Upper lobe of left lung (tissue), 6 donors: ENCODE measurements around the gene ADAT2. TPM values are rescaled to one million over a fixed set of nuclear protein-coding genes. Genes with fewer than 3 reads are reported as not detected.
"Not testable (repeated sequence)": the region's sequence is repeated elsewhere in the genome, so short reads cannot be mapped to it uniquely, and the experiment has no call there.

Source experiments
- ATAC-seq, 2 donors: fragments of 200-7000 bp; cut with Tn5 transposase; one replicate each; pipeline ENCODE4 v1.9.1; 2022; ENCODE audit warnings: mild to moderate bottlenecking in 2 of 2, moderate library complexity in 2 of 2; ENCODE audit not compliant: low FRiP score in 2 of 2
- DNase-seq, 2 donors: peaks; one replicate each; pipeline ENCODE4 v3.0.0-alpha.2; 2019 to 2020
- H3K27ac ChIP-seq, 4 donors: fragments of 200-600 bp; sonication (generic); one replicate each; pipeline ENCODE4 v1.5.1; 2016 to 2019
- H3K27me3 ChIP-seq, 4 donors: fragments of 200-600 bp; sonication (generic); one replicate each; pipeline ENCODE4 v1.5.1; 2017 to 2019
- H3K36me3 ChIP-seq, 4 donors: fragments of 200-600 bp; sonication (generic); one replicate each; pipeline ENCODE4 v1.5.1; 2016 to 2019
- H3K4me1 ChIP-seq, 4 donors: fragments of 200-600 bp; sonication (generic); one replicate each; pipeline ENCODE4 v1.5.1; 2018 to 2019
- H3K4me3 ChIP-seq, 4 donors: fragments of 200-600 bp; sonication (generic); one replicate each; pipeline ENCODE4 v1.5.1; 2017 to 2019; ENCODE audit warnings: mild to moderate bottlenecking in 2 of 4, moderate library complexity in 1 of 4
- H3K9me3 ChIP-seq, 4 donors: fragments of 200-600 bp; sonication (generic); one replicate each; pipeline ENCODE4 v1.5.1; 2018 to 2019
- EP300 ChIP-seq, 4 donors: sonication (generic); formaldehyde crosslinking; IDR thresholded peaks; one replicate each; pipeline ENCODE4 v1.5.1; 2017; ENCODE audit warnings: antibody characterized with exemption in 4 of 4, control low read depth in 2 of 4
- POLR2A ChIP-seq, 4 donors: fragments of 450-650 bp; IDR thresholded peaks; one replicate each; pipeline ENCODE4 v1.5.1; 2016 to 2017; ENCODE audit warnings: antibody characterized with exemption in 4 of 4, mild to moderate bottlenecking in 2 of 4
- POLR2AphosphoS5 ChIP-seq, 2 donors: sonication (generic); formaldehyde crosslinking; IDR thresholded peaks; one replicate each; pipeline ENCODE4 v1.5.1; 2017; ENCODE audit warnings: antibody characterized with exemption in 2 of 2
- WGBS, 2 donors: methylation state at CpG; one replicate each; pipeline ENCODE4 v1.1.5; 2017 to 2018; 5-methylcytosine and 5-hydroxymethylcytosine counted together
- total RNA-seq, 6 donors: library from RNA; depleted of rRNA in 4 of 6; stranded (reverse); fragments of >200 nt in 4 of 6; gene quantifications; one replicate each; pipeline versions ENCODE4 v1.1.0 to v1.2.1, GENCODE V29; 2016 to 2021
- TF ChIP-seq, protein P1 (sequence below), 6 experiments: fragments of 450-650 bp in 4 of 6; fragments of 200-600 bp in 2 of 6; sonication (generic) in 2 of 6; IDR thresholded peaks; one replicate each; pipeline ENCODE4 v1.5.1; 2016 to 2019; ENCODE audit warnings: antibody characterized with exemption in 6 of 6
- donor health status: DM: no; HTN: no; CAD: no; lungs with moderate emphysema.
- donor health status: DM: no; HTN: yes; CAD: no; lungs with severe emphysema.

The ADAT2 gene
- total RNA-seq, 6 donors from 2014 or later: 4.9 to 11.5 (median 6.8) TPM

DNA sequence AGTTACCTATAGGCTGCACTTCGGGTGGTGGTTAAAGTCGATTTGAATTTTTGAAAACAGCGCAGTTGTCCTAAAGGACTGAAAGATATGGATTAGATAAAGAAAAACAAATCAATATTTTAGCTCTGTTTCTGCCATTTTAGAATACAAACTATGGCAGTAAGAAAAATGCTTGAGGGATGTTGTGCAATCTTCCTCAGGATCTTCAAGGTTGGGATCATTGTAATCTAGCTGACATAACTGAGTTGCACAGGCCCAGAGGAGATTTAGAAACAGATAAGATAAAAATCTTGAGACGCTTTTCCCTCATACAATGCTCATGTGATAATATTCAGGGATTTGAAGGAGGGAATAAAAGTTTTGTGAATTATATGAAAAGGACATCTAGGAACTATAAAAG lies 1.0 kb upstream of the ADAT2 start:
- H3K9me3 ChIP-seq: no peaks in the 10 kb centered on the region
- WGBS, 2 donors: 32 to 34% methylated on average over 4 of the region's 4 CpGs
- no peaks in the 10 kb centered on the region for H3K36me3 ChIP-seq
- no peak for ATAC-seq
- H3K4me3 ChIP-seq: peak overlapping the region in 3 of 4 donors; percentile 61 to 82 (median 66)
- no peaks in the 10 kb centered on the region for H3K27me3 ChIP-seq
- TF ChIP-seq EP300 (IDR thresholded peaks at IDR 0.05) (no peak), POLR2AphosphoS5 (IDR thresholded peaks at IDR 0.05) (no peak), POLR2A (IDR thresholded peaks at IDR 0.05) (no peak)
- TF ChIP-seq, protein P1, sequence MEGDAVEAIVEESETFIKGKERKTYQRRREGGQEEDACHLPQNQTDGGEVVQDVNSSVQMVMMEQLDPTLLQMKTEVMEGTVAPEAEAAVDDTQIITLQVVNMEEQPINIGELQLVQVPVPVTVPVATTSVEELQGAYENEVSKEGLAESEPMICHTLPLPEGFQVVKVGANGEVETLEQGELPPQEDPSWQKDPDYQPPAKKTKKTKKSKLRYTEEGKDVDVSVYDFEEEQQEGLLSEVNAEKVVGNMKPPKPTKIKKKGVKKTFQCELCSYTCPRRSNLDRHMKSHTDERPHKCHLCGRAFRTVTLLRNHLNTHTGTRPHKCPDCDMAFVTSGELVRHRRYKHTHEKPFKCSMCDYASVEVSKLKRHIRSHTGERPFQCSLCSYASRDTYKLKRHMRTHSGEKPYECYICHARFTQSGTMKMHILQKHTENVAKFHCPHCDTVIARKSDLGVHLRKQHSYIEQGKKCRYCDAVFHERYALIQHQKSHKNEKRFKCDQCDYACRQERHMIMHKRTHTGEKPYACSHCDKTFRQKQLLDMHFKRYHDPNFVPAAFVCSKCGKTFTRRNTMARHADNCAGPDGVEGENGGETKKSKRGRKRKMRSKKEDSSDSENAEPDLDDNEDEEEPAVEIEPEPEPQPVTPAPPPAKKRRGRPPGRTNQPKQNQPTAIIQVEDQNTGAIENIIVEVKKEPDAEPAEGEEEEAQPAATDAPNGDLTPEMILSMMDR (IDR thresholded peaks at IDR 0.05): no peak
- H3K27ac ChIP-seq: peak overlapping the region in 3 of 4 donors; percentile 80 to 81 (median 81)
- H3K4me1 ChIP-seq: peaks cover 17 to 29% (median 19%) of the 10 kb centered on the region in 4 donors
- DNase-seq: no peak

DNA sequence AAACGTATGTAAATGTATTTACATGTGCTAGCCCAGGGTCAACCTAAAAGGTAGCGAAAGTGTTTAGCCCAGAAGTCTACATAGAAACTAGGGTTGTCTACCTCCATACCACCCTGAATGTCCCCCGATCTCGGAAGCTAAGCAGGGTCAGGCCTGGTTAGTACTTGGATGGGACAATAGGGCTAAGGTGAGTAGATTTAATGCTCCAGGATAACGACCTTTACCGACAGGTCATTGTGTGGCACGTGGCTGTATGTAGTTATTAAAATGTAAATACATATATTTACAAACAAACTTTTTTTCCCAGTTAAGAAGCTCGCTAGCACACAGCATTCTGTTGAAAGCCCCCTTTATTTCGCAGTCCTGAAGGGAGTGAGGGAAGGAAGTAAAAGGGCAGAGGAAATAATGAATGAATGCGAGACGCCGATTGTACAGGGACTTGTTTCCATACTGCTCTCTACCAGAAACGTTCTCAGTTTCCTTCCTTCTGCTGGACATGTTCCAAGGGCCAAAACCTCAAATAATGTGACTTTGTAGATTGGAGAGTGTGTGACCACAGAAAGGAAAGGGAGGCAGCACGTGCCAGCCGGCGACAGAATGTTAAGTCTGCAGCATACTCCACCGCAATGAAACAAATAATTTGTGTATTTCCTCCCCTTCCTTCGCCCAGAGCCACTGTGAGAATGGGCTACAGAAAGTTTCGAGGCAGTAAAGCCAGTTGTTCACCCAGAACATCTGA lies 612 bp downstream of the ADAT2 start:
- WGBS, 2 donors: 4 to 7% methylated on average over 19 of the region's 19 CpGs
- DNase-seq: peak in 1 of 2 donors; percentile 36
- no peak for TF ChIP-seq POLR2AphosphoS5 (IDR thresholded peaks at IDR 0.05)
- TF ChIP-seq, protein P1 (IDR thresholded peaks at IDR 0.05): no peak
- TF ChIP-seq EP300 (IDR thresholded peaks at IDR 0.05): no peak
- no peak for TF ChIP-seq POLR2A (IDR thresholded peaks at IDR 0.05)

DNA sequence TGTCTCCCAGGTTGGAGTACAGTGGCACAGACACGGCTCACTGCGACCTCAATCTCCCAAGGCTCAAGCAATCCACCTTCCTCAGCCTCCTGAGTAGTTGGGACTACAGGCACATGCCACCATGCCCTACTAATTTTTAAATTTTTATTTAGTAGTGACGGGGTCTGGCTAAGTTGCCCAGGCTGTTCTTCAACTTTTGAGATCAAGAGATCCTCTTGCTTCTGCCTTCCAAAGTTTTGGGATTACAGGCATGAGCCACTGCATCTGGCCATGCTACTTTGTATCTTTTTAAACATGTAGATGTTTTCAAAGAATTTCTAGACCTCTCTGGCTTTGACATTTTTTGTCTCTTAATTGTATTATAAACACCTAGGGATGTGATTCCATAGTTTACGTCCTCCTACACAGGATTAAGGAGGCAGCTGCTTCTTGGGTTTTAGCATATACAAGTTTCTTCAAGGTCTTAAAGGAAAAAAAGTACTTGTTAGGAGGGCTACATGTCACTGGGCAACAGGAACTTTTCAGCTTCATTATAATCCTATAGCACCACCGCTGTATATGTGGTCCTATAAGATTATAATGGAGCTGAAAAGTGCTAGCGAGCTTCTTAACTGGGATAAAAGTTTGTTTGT lies 1.3 kb downstream of the ADAT2 start:
- H3K36me3 ChIP-seq: no peaks in the 10 kb centered on the region
- 72 to 77% methylated on average over 6 of the region's 6 CpGs for WGBS, 2 donors
- no peak for ATAC-seq
- TF ChIP-seq EP300 (IDR thresholded peaks at IDR 0.05) (no peak), POLR2A (IDR thresholded peaks at IDR 0.05) (no peak), POLR2AphosphoS5 (IDR thresholded peaks at IDR 0.05) (no peak)
- TF ChIP-seq, protein P1 (IDR thresholded peaks at IDR 0.05): no peak
- peak overlapping the region in 1 of 4 donors; percentile 81 for H3K27ac ChIP-seq
- H3K4me1 ChIP-seq: peaks cover 15 to 25% (median 19%) of the 10 kb centered on the region in 4 donors
- H3K27me3 ChIP-seq: no peaks in the 10 kb centered on the region
- no peaks in the 10 kb centered on the region for H3K9me3 ChIP-seq
- H3K4me3 ChIP-seq: peak overlapping the region in 2 of 4 donors; percentile 66 to 82
- DNase-seq: no peak

More for the DNA sequence above, 612 bp downstream of the ADAT2 start:
- H3K27me3 ChIP-seq: no peaks in the 10 kb centered on the region
- H3K9me3 ChIP-seq: no peaks in the 10 kb centered on the region
- H3K4me1 ChIP-seq: peaks cover 15 to 25% (median 19%) of the 10 kb centered on the region in 4 donors
- H3K36me3 ChIP-seq: no peaks in the 10 kb centered on the region
- H3K4me3 ChIP-seq: peak overlapping the region; percentile 61 to 85 (median 74)
- H3K27ac ChIP-seq: peak overlapping the region; percentile 80 to 81 (median 81)
- ATAC-seq: peak in 1 of 2 donors; percentile 28

DNA sequence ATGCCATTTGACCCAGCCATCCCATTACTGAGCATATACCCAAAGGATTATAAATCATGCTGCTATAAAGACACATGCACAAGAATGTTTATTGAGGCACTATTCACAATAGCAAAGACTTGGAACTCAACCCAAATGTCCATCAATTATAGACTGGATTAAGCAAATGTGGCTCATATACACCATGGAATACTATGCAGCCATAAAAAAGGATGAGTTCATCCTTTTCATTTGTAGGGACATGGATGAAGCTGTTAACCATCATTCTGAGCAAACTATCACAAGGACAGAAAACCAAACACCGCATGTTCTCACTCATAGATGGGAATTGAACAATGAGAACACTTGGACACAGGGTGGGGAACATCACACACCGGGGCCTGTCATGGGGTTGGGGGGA lies 2.6 kb downstream of the ADAT2 start:
- not testable (repeated sequence) for ATAC-seq, H3K27ac ChIP-seq, H3K27me3 ChIP-seq, H3K9me3 ChIP-seq, DNase-seq, H3K4me3 ChIP-seq, H3K36me3 ChIP-seq
- H3K4me1 ChIP-seq: peaks cover 16 to 25% (median 19%) of the 10 kb centered on the region in 4 donors
- WGBS, 2 donors: 91 to 100% methylated on average over 2 of the region's 2 CpGs

DNA sequence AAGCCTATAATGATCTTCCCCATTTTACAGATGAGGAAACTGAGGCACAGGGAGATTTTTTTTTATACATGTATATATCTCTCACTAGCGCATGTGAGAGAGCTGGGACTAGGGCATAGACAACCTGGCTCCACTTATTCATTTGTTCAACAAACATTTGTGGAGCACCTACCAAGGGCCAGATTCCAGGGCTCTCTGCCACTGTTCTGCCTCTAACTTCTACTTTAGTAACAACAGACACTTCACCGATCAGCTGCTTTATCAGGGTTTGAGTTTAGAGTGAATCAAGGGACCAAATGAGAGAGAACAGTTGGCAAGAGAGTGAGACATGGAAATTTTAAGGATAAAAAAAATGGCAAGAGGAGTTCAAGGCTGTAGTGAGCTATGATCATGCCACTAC lies 7.4 kb downstream of the ADAT2 start:
- no peaks in the 10 kb centered on the region for H3K36me3 ChIP-seq
- no peak for ATAC-seq
- TF ChIP-seq EP300 (IDR thresholded peaks at IDR 0.05) (no peak), POLR2A (IDR thresholded peaks at IDR 0.05) (no peak), POLR2AphosphoS5 (IDR thresholded peaks at IDR 0.05) (no peak)
- TF ChIP-seq, protein P1 (IDR thresholded peaks at IDR 0.05): no peak
- no peak overlapping the region for H3K4me3 ChIP-seq
- peaks cover 0 to 3% (median 0%) of the 10 kb centered on the region in 4 donors for H3K4me1 ChIP-seq
- H3K9me3 ChIP-seq: no peaks in the 10 kb centered on the region
- 81 to 85% methylated on average over 2 of the region's 2 CpGs for WGBS, 2 donors
- no peaks in the 10 kb centered on the region for H3K27me3 ChIP-seq
- peak in 1 of 2 donors; percentile 50 for DNase-seq
- H3K27ac ChIP-seq: peak overlapping the region in 1 of 4 donors; percentile 18
